Measurements from ENCODE around the gene RBBP8.

- TF ChIP-seq EP300 (IDR thresholded peaks at IDR 0.05) (no peak), CTCF (IDR thresholded peaks at IDR 0.05) (no peak), POLR2A (IDR thresholded peaks at IDR 0.05) (no peak)
These were observed 31.0 kb downstream of the RBBP8 start for GRCh38 chr18:22964116-22964515.

Data from stomach (tissue), 4 donors.